HepG2 (cell line): ENCODE data around the gene ANXA3. TPM values are rescaled to one million over a fixed set of nuclear protein-coding genes. Genes with fewer than 3 reads are reported as not detected.
A peak's percentile ranks its signal among the peaks of the same experiment; 100 is the strongest.

Experiments
- ATAC-seq: fragments of 200-7000 bp; cut with Tn5 transposase; 3 replicates; pipeline ENCODE4 v1.9.1; 2020; ENCODE audit warnings: mild to moderate bottlenecking, moderate library complexity
- BruUV-seq: library from RNA; stranded (reverse); fragments of 400-500 nt; replicated peaks from 2 replicates; lab custom pipeline; 2021; lab: Mats Ljungman, UMichigan
- CTCF ChIA-PET: fragments of 300-600 bp; formaldehyde crosslinking; extraction: SDS; loops from one replicate; lab custom pipeline; 2021; ENCODE audit warnings: low total read pairs, inconsistent platforms, low intra/inter-chr PET ratio; lab: Yijun Ruan, JAX
- POLR2A ChIA-PET: fragments of 350-600 bp; sonication (Branson Sonifier 250); formaldehyde crosslinking; loops from one replicate; lab custom pipeline; 2020; ENCODE audit warnings: antibody characterized with exemption, inconsistent platforms; lab: Yijun Ruan, JAX
- DNase-seq: peaks from one replicate; pipeline ENCODE4 v3.0.0-alpha.2; 2015; ENCODE audit warnings: low spot score
- FAIRE-seq: peaks from 3 replicates; lab custom pipeline; 2011; peaks lifted over from hg19 to GRCh38; lab: Jason Lieb, UNC
- H2AFZ ChIP-seq: one replicate; pipeline ENCODE4 v1.6.1; 2011; ENCODE audit warnings: low read length, inconsistent platforms
- H3K27ac ChIP-seq: fragments of 300-600 bp; 3 replicates; pipeline ENCODE4 v1.8.0; 2011; ENCODE audit warnings: mixed run types, mild to moderate bottlenecking, mixed read lengths, low read length, inconsistent platforms; ENCODE audit not compliant: insufficient read depth; ENCODE audit errors: extremely low read length
- H3K27me3 ChIP-seq, 2 experiments: fragments of 200-600 bp in 1 of 2; 2 replicates in 1 of 2; 3 replicates in 1 of 2; pipeline versions ENCODE4 v1.6.0 to v1.8.0; 2011; ENCODE audit warnings: low read length in 2 of 2, mild to moderate bottlenecking in 2 of 2, moderate library complexity in 2 of 2, inconsistent platforms in 1 of 2; ENCODE audit not compliant: insufficient read depth in 2 of 2, control insufficient read depth in 1 of 2
- H3K36me3 ChIP-seq, 2 experiments: fragments of 200-600 bp in 1 of 2; replicated peaks in 1 of 2; 2 replicates in 1 of 2; 3 replicates in 1 of 2; pipeline versions ENCODE4 v1.5.1 to v1.8.0; 2011; ENCODE audit warnings: low read length in 2 of 2, inconsistent platforms in 1 of 2; ENCODE audit not compliant: insufficient read depth in 2 of 2, control insufficient read depth in 1 of 2
- H3K4me1 ChIP-seq: 2 replicates; pipeline ENCODE4 v1.5.1; 2012; ENCODE audit warnings: low read length, inconsistent platforms; ENCODE audit not compliant: insufficient read depth
- H3K4me2 ChIP-seq: 2 replicates; pipeline ENCODE4 v1.6.0; 2011; ENCODE audit warnings: low read depth, low read length, inconsistent platforms
- H3K4me3 ChIP-seq, 3 experiments: fragments of 200-600 bp in 1 of 3; sonication (generic), shearing (Covaris generic) in 1 of 3; replicated peaks in 1 of 3; 2 replicates each; pipeline ENCODE4 v1.5.1; 2011 to 2016; ENCODE audit warnings: low read length in 3 of 3, inconsistent platforms in 2 of 3, low read depth in 2 of 3, mild to moderate bottlenecking in 2 of 3, control low read depth in 1 of 3, mixed read lengths in 1 of 3; ENCODE audit not compliant: insufficient read depth in 1 of 3
- H3K79me2 ChIP-seq: one replicate; pipeline ENCODE4 v1.6.1; 2011; ENCODE audit warnings: low read length, inconsistent platforms; ENCODE audit not compliant: insufficient read depth
- H3K9ac ChIP-seq: 2 replicates; pipeline ENCODE4 v1.6.0; 2011; ENCODE audit warnings: mild to moderate bottlenecking, low read depth, low read length, inconsistent platforms; ENCODE audit not compliant: insufficient read depth
- H3K9me3 ChIP-seq: 2 replicates; pipeline ENCODE4 v1.5.1; 2012; ENCODE audit warnings: mild to moderate bottlenecking, low read length
- H4K20me1 ChIP-seq: 2 replicates; pipeline ENCODE4 v1.6.0; 2011; ENCODE audit warnings: inconsistent platforms, mild to moderate bottlenecking, low read length, moderate library complexity; ENCODE audit not compliant: insufficient read depth
- SP140L ChIP-seq: sonication (generic); formaldehyde crosslinking; IDR thresholded peaks from 2 replicates; pipeline ENCODE4 v1.4.0; 2020; ENCODE audit warnings: missing genetic modification reagents, borderline replicate concordance
- ZHX2 ChIP-seq, 2 experiments: sonication (generic) in 1 of 2; formaldehyde crosslinking in 1 of 2; IDR thresholded peaks; 2 replicates each; pipeline versions ENCODE4 v1.6.1 to v1.9.0; 2014 to 2022; ENCODE audit warnings: antibody characterized with exemption in 1 of 2, borderline replicate concordance in 1 of 2, inconsistent platforms in 1 of 2, low read depth in 1 of 2, missing genetic modification reagents in 1 of 2
- ZNF768 ChIP-seq: sonication (generic); formaldehyde crosslinking; IDR thresholded peaks from 2 replicates; pipeline ENCODE4 v1.4.0; 2020; ENCODE audit warnings: missing genetic modification reagents
- WGBS: methylation state at CpG from one replicate; pipeline ENCODE4 v1.1.6; 2017; ENCODE audit warnings: low lambda C conversion rate; 5-methylcytosine and 5-hydroxymethylcytosine counted together
- in situ Hi-C: cut with HindIII; loops from 2 replicates; pipeline ENCODE4 v1.10.0; 2017; ENCODE audit warnings: low pct_unique_long_range_greater_than_20kb; ENCODE audit not compliant: extremely low pct_ligation_motif_present
- intact Hi-C: fragments of 100-400 bp; cut with micrococcal nuclease; formaldehyde crosslinking; loops from one replicate; pipeline ENCODE4 v1.10.0; 2022; ENCODE audit not compliant: unreplicated experiment
- polyA plus RNA-seq, 8 experiments: library from polyadenylated mRNA; depleted of rRNA in 3 of 8; stranded (reverse) in 7 of 8; unstranded in 1 of 8; fragments of >200 nt; fragmentation: Illumina TruSeq in 4 of 8; extraction: Trizol in 4 of 8; gene quantifications; 2 replicates each; pipeline versions ENCODE4 v1.2.1 to v1.2.3, GENCODE V29; 2011 to 2016; ENCODE audit warnings: low read depth in 4 of 8, missing spikeins in 1 of 8, mixed read lengths in 1 of 8; ENCODE audit not compliant: insufficient read depth in 1 of 8
- total RNA-seq, 5 experiments: library from RNA; depleted of rRNA; stranded (reverse); fragments of >200 nt; fragmentation: Illumina TruSeq; extraction: Trizol; gene quantifications; 2 replicates each; pipeline ENCODE4 v1.2.3, GENCODE V29; 2016; ENCODE audit warnings: low read depth in 1 of 5

ANXA3 gene
- total and polyA plus RNA-seq, 2 of the 13 experiments (the other 11 are each of a cell fraction or from before 2014, with no cell fraction given): 6.5 to 6.9 TPM

- TF ChIP-seq ZNF768: peak; percentile 17; the same call in 1 of the 2 replicates
- no peak for TF ChIP-seq ZHX2 (IDR thresholded peaks at IDR 0.05; ENCODE audit: low read depth)
- no peak for TF ChIP-seq ZHX2 (CRISPR knock-in tag; IDR thresholded peaks at IDR 0.05; ENCODE audit: borderline replicate concordance)
- no peak for TF ChIP-seq SP140L (CRISPR knock-in tag)
- Histone ChIP-seq H3K36me3 (no peaks in the 10 kb centered on the region), H3K4me3 (no peak overlapping the region), H3K4me2 (no peak overlapping the region), H3K4me1 (peaks cover 29% of the 10 kb centered on the region), H4K20me1 (no peaks in the 10 kb centered on the region), H3K9ac (no peak overlapping the region), H3K27me3 (peaks cover 0 to 13% of the 10 kb centered on the region in 2 experiments; a peak in 2 of 5 replicates), H3K79me2 (no peaks in the 10 kb centered on the region), H2AFZ (no peak overlapping the region), H3K27ac (no peak overlapping the region), H3K9me3 (no peaks in the 10 kb centered on the region)
- in situ Hi-C loops (no loop called here), intact Hi-C loops (no loop called here)
- ATAC-seq (no peak), DNase-seq (no peak), FAIRE-seq (no peak)
- whole genome bisulfite sequencing: 76% methylated on average over 3 of the region's 3 CpGs
- no TSS peak for BruUV-seq
- CTCF ChIA-PET: no interaction called here
- POLR2A ChIA-PET: no interaction called here
Observed at GRCh38 chr4:78553043-78553396, 1.4 kb downstream of the ANXA3 start.
